ENCODE results near the gene LSM4.
A peak's percentile ranks its signal among the peaks of the same experiment; 100 is the strongest.

The LSM4 gene

DNA sequence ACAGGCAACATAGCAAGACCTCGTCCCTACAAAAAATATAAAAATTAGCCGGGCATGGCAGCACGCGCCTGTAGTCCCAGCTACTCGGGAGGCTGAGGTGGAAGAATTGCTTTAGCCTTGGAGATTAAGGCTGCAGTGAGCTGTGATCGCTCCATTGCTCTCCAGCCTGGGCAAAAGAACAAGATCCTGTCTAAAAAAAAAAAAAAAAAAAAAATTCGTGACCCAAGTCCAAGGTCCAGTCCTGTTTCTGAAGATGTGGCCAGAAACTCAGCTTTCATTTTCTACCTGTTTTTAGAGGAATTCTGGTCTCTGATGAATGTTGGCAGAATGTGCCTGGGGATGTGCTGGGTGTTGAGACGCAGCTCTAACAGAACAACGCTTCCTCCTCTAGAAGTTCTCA is 15.7 kb upstream of the LSM4 start:
- TF ChIP-seq FOXM1 (IDR thresholded peaks at IDR 0.05; ENCODE audit: borderline replicate concordance, low read depth) (no peak), TCF12 (IDR thresholded peaks at IDR 0.05; ENCODE audit: low read depth) (no peak), TEAD4 (IDR thresholded peaks at IDR 0.05) (no peak), RAD21 (IDR thresholded peaks at IDR 0.05; ENCODE audit: low read depth) (no peak), EP300 (IDR thresholded peaks at IDR 0.05; ENCODE audit: borderline replicate concordance) (no peak), NFIC (IDR thresholded peaks at IDR 0.05) (no peak), EGR1 (IDR thresholded peaks at IDR 0.05) (no peak), YY1 (IDR thresholded peaks at IDR 0.05; ENCODE audit: low read depth) (no peak), ZBTB7A (IDR thresholded peaks at IDR 0.05; ENCODE audit: low read depth) (no peak), CREB1 (IDR thresholded peaks at IDR 0.05; ENCODE audit: low read depth) (no peak), CEBPB (IDR thresholded peaks at IDR 0.05) (no peak), TAF1 (IDR thresholded peaks at IDR 0.05; ENCODE audit: low read depth) (no peak)
- TF ChIP-seq, protein P1, sequence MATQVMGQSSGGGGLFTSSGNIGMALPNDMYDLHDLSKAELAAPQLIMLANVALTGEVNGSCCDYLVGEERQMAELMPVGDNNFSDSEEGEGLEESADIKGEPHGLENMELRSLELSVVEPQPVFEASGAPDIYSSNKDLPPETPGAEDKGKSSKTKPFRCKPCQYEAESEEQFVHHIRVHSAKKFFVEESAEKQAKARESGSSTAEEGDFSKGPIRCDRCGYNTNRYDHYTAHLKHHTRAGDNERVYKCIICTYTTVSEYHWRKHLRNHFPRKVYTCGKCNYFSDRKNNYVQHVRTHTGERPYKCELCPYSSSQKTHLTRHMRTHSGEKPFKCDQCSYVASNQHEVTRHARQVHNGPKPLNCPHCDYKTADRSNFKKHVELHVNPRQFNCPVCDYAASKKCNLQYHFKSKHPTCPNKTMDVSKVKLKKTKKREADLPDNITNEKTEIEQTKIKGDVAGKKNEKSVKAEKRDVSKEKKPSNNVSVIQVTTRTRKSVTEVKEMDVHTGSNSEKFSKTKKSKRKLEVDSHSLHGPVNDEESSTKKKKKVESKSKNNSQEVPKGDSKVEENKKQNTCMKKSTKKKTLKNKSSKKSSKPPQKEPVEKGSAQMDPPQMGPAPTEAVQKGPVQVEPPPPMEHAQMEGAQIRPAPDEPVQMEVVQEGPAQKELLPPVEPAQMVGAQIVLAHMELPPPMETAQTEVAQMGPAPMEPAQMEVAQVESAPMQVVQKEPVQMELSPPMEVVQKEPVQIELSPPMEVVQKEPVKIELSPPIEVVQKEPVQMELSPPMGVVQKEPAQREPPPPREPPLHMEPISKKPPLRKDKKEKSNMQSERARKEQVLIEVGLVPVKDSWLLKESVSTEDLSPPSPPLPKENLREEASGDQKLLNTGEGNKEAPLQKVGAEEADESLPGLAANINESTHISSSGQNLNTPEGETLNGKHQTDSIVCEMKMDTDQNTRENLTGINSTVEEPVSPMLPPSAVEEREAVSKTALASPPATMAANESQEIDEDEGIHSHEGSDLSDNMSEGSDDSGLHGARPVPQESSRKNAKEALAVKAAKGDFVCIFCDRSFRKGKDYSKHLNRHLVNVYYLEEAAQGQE (IDR thresholded peaks at IDR 0.05; ENCODE audit: low read depth): no peak
- TF ChIP-seq, protein P2, sequence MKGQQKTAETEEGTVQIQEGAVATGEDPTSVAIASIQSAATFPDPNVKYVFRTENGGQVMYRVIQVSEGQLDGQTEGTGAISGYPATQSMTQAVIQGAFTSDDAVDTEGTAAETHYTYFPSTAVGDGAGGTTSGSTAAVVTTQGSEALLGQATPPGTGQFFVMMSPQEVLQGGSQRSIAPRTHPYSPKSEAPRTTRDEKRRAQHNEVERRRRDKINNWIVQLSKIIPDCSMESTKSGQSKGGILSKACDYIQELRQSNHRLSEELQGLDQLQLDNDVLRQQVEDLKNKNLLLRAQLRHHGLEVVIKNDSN (IDR thresholded peaks at IDR 0.05): no peak
- TF ChIP-seq, protein P3, sequence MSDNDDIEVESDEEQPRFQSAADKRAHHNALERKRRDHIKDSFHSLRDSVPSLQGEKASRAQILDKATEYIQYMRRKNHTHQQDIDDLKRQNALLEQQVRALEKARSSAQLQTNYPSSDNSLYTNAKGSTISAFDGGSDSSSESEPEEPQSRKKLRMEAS (IDR thresholded peaks at IDR 0.05): no peak

DNA sequence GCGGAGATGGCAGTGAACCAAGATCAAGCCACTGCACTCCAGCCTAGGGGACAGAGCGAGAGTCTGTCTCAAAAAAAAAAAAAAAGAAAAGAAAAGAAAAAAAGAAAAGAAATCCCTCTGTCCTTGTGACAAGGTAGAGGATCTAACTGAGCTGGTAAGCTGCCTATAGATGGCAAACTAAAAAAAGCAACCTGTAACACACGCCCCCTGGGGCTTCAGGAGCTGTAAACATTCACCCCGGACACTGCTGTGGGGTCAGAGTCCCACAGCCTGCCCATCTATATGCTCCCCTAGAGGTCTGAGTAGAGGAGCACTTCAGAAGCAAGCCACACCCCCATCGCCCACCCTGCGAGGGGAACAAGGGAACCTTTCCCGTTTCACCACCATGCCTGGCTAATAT is 13.2 kb upstream of the LSM4 start:
- TF ChIP-seq YY1 (IDR thresholded peaks at IDR 0.05; ENCODE audit: low read depth) (no peak), CEBPB (IDR thresholded peaks at IDR 0.05) (no peak), NFIC (IDR thresholded peaks at IDR 0.05) (no peak), EP300 (IDR thresholded peaks at IDR 0.05; ENCODE audit: borderline replicate concordance) (no peak), TEAD4 (IDR thresholded peaks at IDR 0.05) (no peak), CREB1 (IDR thresholded peaks at IDR 0.05; ENCODE audit: low read depth) (no peak), TCF12 (IDR thresholded peaks at IDR 0.05; ENCODE audit: low read depth) (no peak), TAF1 (IDR thresholded peaks at IDR 0.05; ENCODE audit: low read depth) (no peak), ZBTB7A (IDR thresholded peaks at IDR 0.05; ENCODE audit: low read depth) (no peak)
- TF ChIP-seq, protein P2 (IDR thresholded peaks at IDR 0.05): no peak
- TF ChIP-seq, protein P1 (IDR thresholded peaks at IDR 0.05; ENCODE audit: low read depth): no peak
- TF ChIP-seq, protein P3 (IDR thresholded peaks at IDR 0.05): no peak

DNA sequence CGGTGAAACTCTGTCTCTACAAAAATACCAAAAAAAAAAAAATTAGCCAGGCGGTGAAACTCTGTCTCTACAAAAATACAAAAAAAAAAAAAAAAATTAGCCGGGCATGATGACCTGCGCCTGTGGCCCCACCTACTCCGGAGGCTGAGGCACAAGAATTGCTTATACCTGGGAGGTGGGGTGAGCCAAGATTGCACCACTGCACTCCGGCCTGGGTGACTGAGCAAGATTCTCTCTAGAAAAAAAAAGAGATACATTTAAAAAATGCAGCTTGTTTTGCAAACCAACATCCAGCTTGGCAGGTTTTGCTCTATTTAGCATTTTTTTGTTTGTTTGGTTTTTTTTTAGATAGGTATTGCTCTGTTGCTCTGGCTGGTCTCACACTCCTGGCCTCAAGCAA is 10.8 kb upstream of the LSM4 start:
- TF ChIP-seq, protein P3 (IDR thresholded peaks at IDR 0.05): no peak
- 0 out of 2 replicates have a peak, but pooled peaks have one; percentile 22 for TF ChIP-seq TEAD4 (IDR thresholded peaks at IDR 0.05)
- peak; percentile 80 for TF ChIP-seq CEBPB (IDR thresholded peaks at IDR 0.05)
- 0 out of 2 replicates have a peak, but pooled peaks have one; percentile 28 for TF ChIP-seq EP300 (IDR thresholded peaks at IDR 0.05; ENCODE audit: borderline replicate concordance)
- TF ChIP-seq, protein P2 (IDR thresholded peaks at IDR 0.05): no peak
- TF ChIP-seq NFIC (IDR thresholded peaks at IDR 0.05): peak; percentile 34; the same call in 1 of the 2 replicates
- TF ChIP-seq FOXM1 (IDR thresholded peaks at IDR 0.05; ENCODE audit: borderline replicate concordance, low read depth): peak; percentile 74
- TF ChIP-seq ZBTB7A (IDR thresholded peaks at IDR 0.05; ENCODE audit: low read depth): 0 out of 2 replicates have a peak, but pooled peaks have one; percentile 29
- no peak for TF ChIP-seq YY1 (IDR thresholded peaks at IDR 0.05; ENCODE audit: low read depth)
- no peak for TF ChIP-seq TAF1 (IDR thresholded peaks at IDR 0.05; ENCODE audit: low read depth)
- TF ChIP-seq TCF12 (IDR thresholded peaks at IDR 0.05; ENCODE audit: low read depth): 0 out of 2 replicates have a peak, but pooled peaks have one; percentile 25
- no peak for TF ChIP-seq RAD21 (IDR thresholded peaks at IDR 0.05; ENCODE audit: low read depth)
- TF ChIP-seq EGR1 (IDR thresholded peaks at IDR 0.05): no peak
- TF ChIP-seq, protein P1 (IDR thresholded peaks at IDR 0.05; ENCODE audit: low read depth): no peak
- no peak for TF ChIP-seq CREB1 (IDR thresholded peaks at IDR 0.05; ENCODE audit: low read depth)
